Measurements from ENCODE around the gene GRM8.

- TF ChIP-seq EZH2 (IDR thresholded peaks at IDR 0.05; ENCODE audit: low read length), result no peak
- no peak for TF ChIP-seq CTCF (optimal IDR thresholded peaks at IDR 0.05 in 1 of 3, IDR thresholded peaks at IDR 0.05 in 1 of 3, conservative IDR thresholded peaks at IDR 0.05 in 1 of 3; ENCODE audit: extremely low read depth in 1 of 3, insufficient read depth in 2 of 3, low read length in 3 of 3)
Observed at GRCh38 chr7:127066974-127067373, 185.8 kb downstream of the GRM8 start.
